ENCODE data around the gene SARNP. TPM values are rescaled to one million over a fixed set of nuclear protein-coding genes. Genes with fewer than 3 reads are reported as not detected.

Gene SARNP
- total RNA-seq, 1 donor from 2014 or later, result 75.9 TPM

DNA sequence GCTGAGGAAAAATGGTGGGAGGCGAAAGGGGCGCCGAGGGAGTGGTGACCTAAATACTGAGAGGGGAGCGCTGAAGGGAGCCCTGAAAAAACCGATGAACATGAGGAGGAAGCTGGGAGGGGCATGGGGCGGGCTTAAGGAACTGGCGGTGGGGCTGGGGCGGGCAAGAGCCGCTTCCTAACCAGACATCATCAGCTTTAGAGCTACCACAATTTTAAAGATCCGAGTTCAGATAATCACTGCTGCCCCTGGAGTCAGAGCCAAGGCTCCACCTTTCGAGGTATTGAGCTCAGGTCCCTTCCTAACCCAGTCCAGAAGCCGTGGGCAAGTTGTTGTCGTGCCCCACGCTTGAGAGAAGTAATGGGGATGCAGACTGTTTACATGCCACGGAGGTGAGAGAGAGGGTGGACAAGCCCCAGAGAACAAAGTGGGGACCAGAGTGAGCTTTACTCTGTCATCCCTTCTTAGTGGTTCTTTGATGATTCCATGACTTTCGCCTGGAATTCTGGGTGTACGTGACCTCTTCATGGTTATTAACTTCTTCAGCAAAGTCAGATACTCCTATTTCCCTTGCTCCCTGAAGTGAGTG lies 710 bp upstream of the SARNP start:
- Mint-ChIP-seq H3K36me3 (peaks cover 16% of the 10 kb centered on the region), H3K27me3 (no peaks in the 10 kb centered on the region), H3K4me1 (ENCODE audit: unreplicated experiment) (peaks cover 18% of the 10 kb centered on the region), H3K9me3 (no peaks in the 10 kb centered on the region), H3K4me3 (no peak overlapping the region), H3K27ac (no peak overlapping the region)
- TF ChIP-seq, protein P1, sequence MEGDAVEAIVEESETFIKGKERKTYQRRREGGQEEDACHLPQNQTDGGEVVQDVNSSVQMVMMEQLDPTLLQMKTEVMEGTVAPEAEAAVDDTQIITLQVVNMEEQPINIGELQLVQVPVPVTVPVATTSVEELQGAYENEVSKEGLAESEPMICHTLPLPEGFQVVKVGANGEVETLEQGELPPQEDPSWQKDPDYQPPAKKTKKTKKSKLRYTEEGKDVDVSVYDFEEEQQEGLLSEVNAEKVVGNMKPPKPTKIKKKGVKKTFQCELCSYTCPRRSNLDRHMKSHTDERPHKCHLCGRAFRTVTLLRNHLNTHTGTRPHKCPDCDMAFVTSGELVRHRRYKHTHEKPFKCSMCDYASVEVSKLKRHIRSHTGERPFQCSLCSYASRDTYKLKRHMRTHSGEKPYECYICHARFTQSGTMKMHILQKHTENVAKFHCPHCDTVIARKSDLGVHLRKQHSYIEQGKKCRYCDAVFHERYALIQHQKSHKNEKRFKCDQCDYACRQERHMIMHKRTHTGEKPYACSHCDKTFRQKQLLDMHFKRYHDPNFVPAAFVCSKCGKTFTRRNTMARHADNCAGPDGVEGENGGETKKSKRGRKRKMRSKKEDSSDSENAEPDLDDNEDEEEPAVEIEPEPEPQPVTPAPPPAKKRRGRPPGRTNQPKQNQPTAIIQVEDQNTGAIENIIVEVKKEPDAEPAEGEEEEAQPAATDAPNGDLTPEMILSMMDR (conservative IDR thresholded peaks at IDR 0.05), result no peak
- no peak for DNase-seq (ENCODE audit: extremely low spot score, unreplicated experiment)

- DNase-seq (ENCODE audit: extremely low spot score, unreplicated experiment), result no peak
- Mint-ChIP-seq H3K4me3 (no peak overlapping the region), H3K9me3 (no peaks in the 10 kb centered on the region), H3K4me1 (ENCODE audit: unreplicated experiment) (peaks cover 22% of the 10 kb centered on the region), H3K27ac (no peak overlapping the region), H3K36me3 (peaks cover 6% of the 10 kb centered on the region), H3K27me3 (no peaks in the 10 kb centered on the region)
- TF ChIP-seq, protein P1 (conservative IDR thresholded peaks at IDR 0.05), result no peak
These were observed 611 bp downstream of the SARNP start for GRCh38 chr12:55816881-55817344.

GRCh38 chr12:55815473-55815872 lies 2.1 kb downstream of the SARNP start:
- H3K27me3 Mint-ChIP-seq, result no peaks in the 10 kb centered on the region
- TF ChIP-seq, protein P1 (conservative IDR thresholded peaks at IDR 0.05), result no peak
- no peak overlapping the region for H3K4me3 Mint-ChIP-seq
- peaks cover 9% of the 10 kb centered on the region for H3K36me3 Mint-ChIP-seq
- H3K9me3 Mint-ChIP-seq, result no peaks in the 10 kb centered on the region
- no peak overlapping the region for H3K27ac Mint-ChIP-seq
- H3K4me1 Mint-ChIP-seq (ENCODE audit: unreplicated experiment), result peaks cover 27% of the 10 kb centered on the region
- DNase-seq (ENCODE audit: extremely low spot score, unreplicated experiment), result no peak

DNA sequence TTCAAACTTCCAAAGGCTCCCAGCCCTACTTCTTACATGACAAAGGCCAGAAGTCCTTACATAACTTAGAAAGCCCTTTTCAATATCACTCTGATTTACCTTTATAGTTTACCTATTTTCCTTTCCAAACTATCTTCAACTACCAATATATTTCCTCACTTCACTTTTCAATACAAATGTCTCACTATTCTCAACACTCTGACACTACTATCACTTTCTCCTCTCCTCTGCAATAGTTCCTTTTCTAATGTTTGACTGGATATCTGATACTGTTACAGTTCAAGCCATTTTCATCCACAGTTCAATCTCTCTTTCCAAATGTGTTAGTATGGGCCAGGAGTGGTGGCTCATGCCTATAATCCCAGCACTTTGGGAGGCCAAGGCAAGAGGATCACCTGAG lies 3.3 kb downstream of the SARNP start:
- Mint-ChIP-seq H3K9me3 (no peaks in the 10 kb centered on the region), H3K4me1 (ENCODE audit: unreplicated experiment) (peaks cover 27% of the 10 kb centered on the region)
- no peak for DNase-seq (ENCODE audit: extremely low spot score, unreplicated experiment)

DNA sequence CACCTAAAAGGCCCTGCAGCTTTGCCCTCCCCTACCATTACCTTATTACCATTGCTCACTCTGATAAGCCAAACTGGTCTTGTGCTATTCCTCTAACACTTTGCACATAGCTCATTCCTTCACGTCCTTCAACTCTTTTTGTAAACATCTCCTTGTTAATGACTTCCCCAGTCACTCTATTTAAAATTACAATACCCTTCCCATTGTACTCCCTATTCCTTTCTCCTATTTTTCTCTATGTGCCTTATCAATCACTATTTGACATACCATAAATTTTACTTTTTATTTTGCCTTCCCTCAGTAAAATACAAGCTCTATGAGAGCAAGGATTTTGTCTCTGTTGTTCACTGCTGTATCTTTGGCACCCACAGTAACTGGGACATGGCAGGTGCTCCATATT lies 5.4 kb downstream of the SARNP start:
- Mint-ChIP-seq H3K4me3 (no peak overlapping the region), H3K27me3 (no peaks in the 10 kb centered on the region)

More for the DNA sequence above, 3.3 kb downstream of the SARNP start:
- H3K27ac Mint-ChIP-seq, result no peak overlapping the region
- TF ChIP-seq, protein P1 (conservative IDR thresholded peaks at IDR 0.05), result no peak
- no peaks in the 10 kb centered on the region for H3K27me3 Mint-ChIP-seq
- no peak overlapping the region for H3K4me3 Mint-ChIP-seq
- H3K36me3 Mint-ChIP-seq, result peaks cover 9% of the 10 kb centered on the region

More for the DNA sequence above, 5.4 kb downstream of the SARNP start:
- DNase-seq (ENCODE audit: extremely low spot score, unreplicated experiment), result no peak
- peaks cover 22% of the 10 kb centered on the region for H3K4me1 Mint-ChIP-seq (ENCODE audit: unreplicated experiment)
- H3K9me3 Mint-ChIP-seq, result no peaks in the 10 kb centered on the region
- peaks cover 9% of the 10 kb centered on the region for H3K36me3 Mint-ChIP-seq
- no peak overlapping the region for H3K27ac Mint-ChIP-seq
- TF ChIP-seq, protein P1 (conservative IDR thresholded peaks at IDR 0.05), result no peak
